ENCODE measurements around the gene URB1.

Gene URB1

GRCh38 chr21:32322103-32322502, 70.7 kb downstream of the URB1 start:
- H3K27me3 ChIP-seq (ENCODE audit: control insufficient read depth in 1 of 2, insufficient read depth in 2 of 2, low read length in 2 of 2), result no peaks in the 10 kb centered on the region
- no peak overlapping the region for H3K27ac ChIP-seq (ENCODE audit: low read depth, low read length)
- H3K4me1 ChIP-seq (ENCODE audit: control insufficient read depth in 1 of 2, insufficient read depth in 2 of 2, low read length in 2 of 2), result no peaks in the 10 kb centered on the region
- no peak overlapping the region for H3K9ac ChIP-seq (ENCODE audit: low read depth in 1 of 2, low read length in 2 of 2)
- H3K4me3 ChIP-seq (ENCODE audit: low read depth in 1 of 2, low read length in 2 of 2), result no peak overlapping the region
- no peaks in the 10 kb centered on the region for H3K9me3 ChIP-seq (ENCODE audit: control insufficient read depth in 1 of 2, low read length in 2 of 2)
- H3K36me3 ChIP-seq (ENCODE audit: control insufficient read depth in 1 of 2, insufficient read depth in 2 of 2, low read length in 2 of 2), result peaks cover 39 to 92% of the 10 kb centered on the region in 2 donors

GRCh38 chr21:32321480-32321879, 71.3 kb downstream of the URB1 start:
- no peaks in the 10 kb centered on the region for H3K27me3 ChIP-seq (ENCODE audit: control insufficient read depth in 1 of 2, insufficient read depth in 2 of 2, low read length in 2 of 2)
- H3K9me3 ChIP-seq (ENCODE audit: control insufficient read depth in 1 of 2, low read length in 2 of 2), result no peaks in the 10 kb centered on the region
- H3K4me3 ChIP-seq (ENCODE audit: low read depth in 1 of 2, low read length in 2 of 2), result no peak overlapping the region
- H3K4me1 ChIP-seq (ENCODE audit: control insufficient read depth in 1 of 2, insufficient read depth in 2 of 2, low read length in 2 of 2), result no peaks in the 10 kb centered on the region
- H3K36me3 ChIP-seq (ENCODE audit: control insufficient read depth in 1 of 2, insufficient read depth in 2 of 2, low read length in 2 of 2), result peaks cover 39 to 96% of the 10 kb centered on the region in 2 donors
- no peak overlapping the region for H3K9ac ChIP-seq (ENCODE audit: low read depth in 1 of 2, low read length in 2 of 2)
- no peak overlapping the region for H3K27ac ChIP-seq (ENCODE audit: low read depth, low read length)

- no peaks in the 10 kb centered on the region for H3K9me3 ChIP-seq (ENCODE audit: control insufficient read depth in 1 of 2, low read length in 2 of 2)
- H3K27ac ChIP-seq (ENCODE audit: low read depth, low read length), result no peak overlapping the region
- H3K9ac ChIP-seq (ENCODE audit: low read depth in 1 of 2, low read length in 2 of 2), result no peak overlapping the region
- peaks cover 38 to 98% of the 10 kb centered on the region in 2 donors for H3K36me3 ChIP-seq (ENCODE audit: control insufficient read depth in 1 of 2, insufficient read depth in 2 of 2, low read length in 2 of 2)
- no peaks in the 10 kb centered on the region for H3K27me3 ChIP-seq (ENCODE audit: control insufficient read depth in 1 of 2, insufficient read depth in 2 of 2, low read length in 2 of 2)
- no peaks in the 10 kb centered on the region for H3K4me1 ChIP-seq (ENCODE audit: control insufficient read depth in 1 of 2, insufficient read depth in 2 of 2, low read length in 2 of 2)
- H3K4me3 ChIP-seq (ENCODE audit: low read depth in 1 of 2, low read length in 2 of 2), result no peak overlapping the region
Observed at GRCh38 chr21:32320726-32321125, 72.1 kb downstream of the URB1 start.

- H3K27me3 ChIP-seq (ENCODE audit: control insufficient read depth in 1 of 2, insufficient read depth in 2 of 2, low read length in 2 of 2), result no peaks in the 10 kb centered on the region
- H3K9ac ChIP-seq (ENCODE audit: low read depth in 1 of 2, low read length in 2 of 2), result no peak overlapping the region
- H3K4me1 ChIP-seq (ENCODE audit: control insufficient read depth in 1 of 2, insufficient read depth in 2 of 2, low read length in 2 of 2), result no peaks in the 10 kb centered on the region
- H3K27ac ChIP-seq (ENCODE audit: low read depth, low read length), result no peak overlapping the region
- H3K4me3 ChIP-seq (ENCODE audit: low read depth in 1 of 2, low read length in 2 of 2), result no peak overlapping the region
- no peaks in the 10 kb centered on the region for H3K9me3 ChIP-seq (ENCODE audit: control insufficient read depth in 1 of 2, low read length in 2 of 2)
- H3K36me3 ChIP-seq (ENCODE audit: control insufficient read depth in 1 of 2, insufficient read depth in 2 of 2, low read length in 2 of 2), result peaks cover 38 to 95% of the 10 kb centered on the region in 2 donors
Observed at GRCh38 chr21:32320059-32320458, 72.8 kb downstream of the URB1 start.

- Histone ChIP-seq H3K27ac (ENCODE audit: low read depth, low read length) (no peak overlapping the region), H3K27me3 (ENCODE audit: control insufficient read depth in 1 of 2, insufficient read depth in 2 of 2, low read length in 2 of 2) (no peaks in the 10 kb centered on the region), H3K4me1 (ENCODE audit: control insufficient read depth in 1 of 2, insufficient read depth in 2 of 2, low read length in 2 of 2) (no peaks in the 10 kb centered on the region), H3K4me3 (ENCODE audit: low read depth in 1 of 2, low read length in 2 of 2) (no peak overlapping the region), H3K9ac (ENCODE audit: low read depth in 1 of 2, low read length in 2 of 2) (no peak overlapping the region), H3K9me3 (ENCODE audit: control insufficient read depth in 1 of 2, low read length in 2 of 2) (no peaks in the 10 kb centered on the region), H3K36me3 (ENCODE audit: control insufficient read depth in 1 of 2, insufficient read depth in 2 of 2, low read length in 2 of 2) (peaks cover 39 to 95% of the 10 kb centered on the region in 2 donors)
Observed at GRCh38 chr21:32319012-32319411, 73.8 kb downstream of the URB1 start.

GRCh38 chr21:32317726-32318125, 75.1 kb downstream of the URB1 start:
- Histone ChIP-seq H3K9ac (ENCODE audit: low read depth in 1 of 2, low read length in 2 of 2) (no peak overlapping the region), H3K9me3 (ENCODE audit: control insufficient read depth in 1 of 2, low read length in 2 of 2) (no peaks in the 10 kb centered on the region), H3K4me3 (ENCODE audit: low read depth in 1 of 2, low read length in 2 of 2) (no peak overlapping the region), H3K4me1 (ENCODE audit: control insufficient read depth in 1 of 2, insufficient read depth in 2 of 2, low read length in 2 of 2) (no peaks in the 10 kb centered on the region), H3K27me3 (ENCODE audit: control insufficient read depth in 1 of 2, insufficient read depth in 2 of 2, low read length in 2 of 2) (no peaks in the 10 kb centered on the region), H3K36me3 (ENCODE audit: control insufficient read depth in 1 of 2, insufficient read depth in 2 of 2, low read length in 2 of 2) (peaks cover 39 to 90% of the 10 kb centered on the region in 2 donors), H3K27ac (ENCODE audit: low read depth, low read length) (no peak overlapping the region)

GRCh38 chr21:32316361-32317215, 76.2 kb downstream of the URB1 start:
- Histone ChIP-seq H3K4me1 (ENCODE audit: control insufficient read depth in 1 of 2, insufficient read depth in 2 of 2, low read length in 2 of 2) (no peaks in the 10 kb centered on the region), H3K4me3 (ENCODE audit: low read depth in 1 of 2, low read length in 2 of 2) (no peak overlapping the region), H3K27ac (ENCODE audit: low read depth, low read length) (no peak overlapping the region), H3K9ac (ENCODE audit: low read depth in 1 of 2, low read length in 2 of 2) (no peak overlapping the region), H3K9me3 (ENCODE audit: control insufficient read depth in 1 of 2, low read length in 2 of 2) (no peaks in the 10 kb centered on the region), H3K36me3 (ENCODE audit: control insufficient read depth in 1 of 2, insufficient read depth in 2 of 2, low read length in 2 of 2) (peaks cover 36 to 89% of the 10 kb centered on the region in 2 donors), H3K27me3 (ENCODE audit: control insufficient read depth in 1 of 2, insufficient read depth in 2 of 2, low read length in 2 of 2) (no peaks in the 10 kb centered on the region)

GRCh38 chr21:32315511-32316281, 77.1 kb downstream of the URB1 start:
- H3K27me3 ChIP-seq (ENCODE audit: control insufficient read depth in 1 of 2, insufficient read depth in 2 of 2, low read length in 2 of 2), result no peaks in the 10 kb centered on the region
- no peaks in the 10 kb centered on the region for H3K4me1 ChIP-seq (ENCODE audit: control insufficient read depth in 1 of 2, insufficient read depth in 2 of 2, low read length in 2 of 2)
- H3K27ac ChIP-seq (ENCODE audit: low read depth, low read length), result no peak overlapping the region
- no peak overlapping the region for H3K4me3 ChIP-seq (ENCODE audit: low read depth in 1 of 2, low read length in 2 of 2)
- H3K9ac ChIP-seq (ENCODE audit: low read depth in 1 of 2, low read length in 2 of 2), result no peak overlapping the region
- peaks cover 39 to 84% of the 10 kb centered on the region in 2 donors for H3K36me3 ChIP-seq (ENCODE audit: control insufficient read depth in 1 of 2, insufficient read depth in 2 of 2, low read length in 2 of 2)
- H3K9me3 ChIP-seq (ENCODE audit: control insufficient read depth in 1 of 2, low read length in 2 of 2), result no peaks in the 10 kb centered on the region

- Histone ChIP-seq H3K9me3 (ENCODE audit: control insufficient read depth in 1 of 2, low read length in 2 of 2) (no peaks in the 10 kb centered on the region), H3K4me3 (ENCODE audit: low read depth in 1 of 2, low read length in 2 of 2) (no peak overlapping the region), H3K9ac (ENCODE audit: low read depth in 1 of 2, low read length in 2 of 2) (no peak overlapping the region), H3K27ac (ENCODE audit: low read depth, low read length) (no peak overlapping the region), H3K4me1 (ENCODE audit: control insufficient read depth in 1 of 2, insufficient read depth in 2 of 2, low read length in 2 of 2) (no peaks in the 10 kb centered on the region), H3K27me3 (ENCODE audit: control insufficient read depth in 1 of 2, insufficient read depth in 2 of 2, low read length in 2 of 2) (no peaks in the 10 kb centered on the region), H3K36me3 (ENCODE audit: control insufficient read depth in 1 of 2, insufficient read depth in 2 of 2, low read length in 2 of 2) (peaks cover 33 to 76% of the 10 kb centered on the region in 2 donors)
Observed at GRCh38 chr21:32314806-32315205, 78.0 kb downstream of the URB1 start.

- no peaks in the 10 kb centered on the region for H3K27me3 ChIP-seq (ENCODE audit: control insufficient read depth in 1 of 2, insufficient read depth in 2 of 2, low read length in 2 of 2)
- H3K4me1 ChIP-seq (ENCODE audit: control insufficient read depth in 1 of 2, insufficient read depth in 2 of 2, low read length in 2 of 2), result no peaks in the 10 kb centered on the region
- no peak overlapping the region for H3K27ac ChIP-seq (ENCODE audit: low read depth, low read length)
- no peak overlapping the region for H3K4me3 ChIP-seq (ENCODE audit: low read depth in 1 of 2, low read length in 2 of 2)
- no peaks in the 10 kb centered on the region for H3K9me3 ChIP-seq (ENCODE audit: control insufficient read depth in 1 of 2, low read length in 2 of 2)
- peaks cover 32 to 57% of the 10 kb centered on the region in 2 donors for H3K36me3 ChIP-seq (ENCODE audit: control insufficient read depth in 1 of 2, insufficient read depth in 2 of 2, low read length in 2 of 2)
- H3K9ac ChIP-seq (ENCODE audit: low read depth in 1 of 2, low read length in 2 of 2), result no peak overlapping the region
Observed at GRCh38 chr21:32312976-32313375, 79.8 kb downstream of the URB1 start.
